ENCODE measurements around the gene ARHGDIG. TPM values are rescaled to one million over a fixed set of nuclear protein-coding genes. Genes with fewer than 3 reads are reported as not detected.

ARHGDIG gene
- total and polyA plus RNA-seq, 9 of the 15 experiments (the other 6 are each of a cell fraction or from before 2014, with no cell fraction given) = 0.36 to 2.5 (median 0.64) TPM; not detected in 2

- no peak overlapping the region for H3K4me2 ChIP-seq (ENCODE audit: insufficient read depth, low read length)
- H3K4me3 ChIP-seq = no peak overlapping the region
- H3K27ac ChIP-seq (ENCODE audit: extremely low read depth, low read depth, low read length) = no peak overlapping the region
- no peak overlapping the region for H2AFZ ChIP-seq (ENCODE audit: low read depth, low read length)
- H3K79me2 ChIP-seq (ENCODE audit: control insufficient read depth, insufficient read depth, low read length) = no peaks in the 10 kb centered on the region; the same call in 2 of the 3 replicates
- peaks cover 0 to 5% of the 10 kb centered on the region in 2 experiments; a peak in 2 of 5 replicates for H3K4me1 ChIP-seq (replicated peaks in 1 of 2; ENCODE audit: control insufficient read depth in 2 of 2, insufficient read depth in 2 of 2, low read length in 2 of 2)
- H3K9ac ChIP-seq (ENCODE audit: insufficient read depth in 1 of 2, low read depth in 2 of 2, low read length in 2 of 2) = peak overlapping the region in 1 of 2 experiments; percentile 52; a peak in 1 of 4 replicates
- TF ChIP-seq LCOR (CRISPR knock-in tag; IDR thresholded peaks at IDR 0.05) = no peak
- TF ChIP-seq MBD1 (CRISPR knock-in tag; IDR thresholded peaks at IDR 0.05) = no peak
- TF ChIP-seq POLR2G (IDR thresholded peaks at IDR 0.05; ENCODE audit: low read depth, low read length) = peak; percentile 50
- no peak for TF ChIP-seq E2F6 (IDR thresholded peaks at IDR 0.05; ENCODE audit: borderline replicate concordance in 1 of 2, extremely low read depth in 1 of 2, insufficient read depth in 1 of 2, insufficient read length in 1 of 2, low read depth in 1 of 2, low read length in 1 of 2, poor library complexity in 1 of 2, severe bottlenecking in 1 of 2)
- no peak for TF ChIP-seq HMG20A (CRISPR knock-in tag; conservative IDR thresholded peaks at IDR 0.05)
- TF ChIP-seq ZBTB11 (CRISPR knock-in tag; IDR thresholded peaks at IDR 0.05) = no peak
- no peak for TF ChIP-seq MTA2 (IDR thresholded peaks at IDR 0.05; ENCODE audit: low read depth)
- peaks cover 53% of the 10 kb centered on the region; the same call in 1 of the 3 replicates for H3K36me3 ChIP-seq (ENCODE audit: control insufficient read depth, insufficient read depth, low read length)
- in situ Hi-C loops (cut with MboI) (no loop called here), intact Hi-C loops (cut with micrococcal nuclease) (no loop called here)
- no peaks in the 10 kb centered on the region for H3K9me3 ChIP-seq (replicated peaks; ENCODE audit: control insufficient read depth, insufficient read depth, low read depth, low read length)
- no TSS peak for BruUV-seq (replicated peaks)
- DNase-seq (ENCODE audit: extremely low read depth in 1 of 4, low spot score in 3 of 4) (no peak), FAIRE-seq (no peak), ATAC-seq (no peak)
- H3K9me1 ChIP-seq (ENCODE audit: control insufficient read depth, insufficient read depth, low read length) = no peaks in the 10 kb centered on the region
- no peaks in the 10 kb centered on the region for H3K27me3 ChIP-seq (ENCODE audit: control insufficient read depth in 2 of 2, insufficient read depth in 2 of 2, low read length in 2 of 2)
- ChIA-PET POLR2A (interaction anchor here (0.6 kb wide), 1 partner anchor 332 kb away, joined by 3 read pairs; no protein-coding TSS in a partner anchor), CTCF (ENCODE audit: low intra/inter-chr PET ratio) (no interaction called here)
- 86% methylated on average over 4 of the region's 14 CpGs for WGBS (ENCODE audit: insufficient coverage, low coverage, missing lambda C conversion rate)
- no peaks in the 10 kb centered on the region for H4K20me1 ChIP-seq (replicated peaks; ENCODE audit: control insufficient read depth, insufficient read depth, low read length)
These were observed 15.9 kb downstream of the ARHGDIG start for GRCh38 chr16:296276-296675.
